ENCODE measurements around the gene C3orf20.

DNA sequence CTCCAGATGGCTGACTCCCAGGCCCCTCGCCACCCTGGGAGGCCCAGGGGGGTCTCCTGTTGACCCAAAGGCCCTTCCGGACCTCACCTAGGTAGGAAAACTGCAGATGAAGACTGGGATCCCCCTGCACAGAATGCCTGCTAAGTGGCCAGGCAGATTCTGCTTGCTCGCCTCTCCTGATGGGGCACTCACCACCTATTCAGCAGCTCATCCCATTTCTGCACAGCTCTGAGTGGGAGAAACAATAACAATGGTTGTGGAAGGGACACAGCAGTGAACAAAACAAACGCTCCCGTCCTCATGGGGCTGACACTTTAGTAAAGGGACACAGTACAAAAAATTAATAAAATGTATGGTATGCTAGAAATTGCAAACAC lies 118.9 kb downstream of the C3orf20 start:
- TF ChIP-seq, protein P1, sequence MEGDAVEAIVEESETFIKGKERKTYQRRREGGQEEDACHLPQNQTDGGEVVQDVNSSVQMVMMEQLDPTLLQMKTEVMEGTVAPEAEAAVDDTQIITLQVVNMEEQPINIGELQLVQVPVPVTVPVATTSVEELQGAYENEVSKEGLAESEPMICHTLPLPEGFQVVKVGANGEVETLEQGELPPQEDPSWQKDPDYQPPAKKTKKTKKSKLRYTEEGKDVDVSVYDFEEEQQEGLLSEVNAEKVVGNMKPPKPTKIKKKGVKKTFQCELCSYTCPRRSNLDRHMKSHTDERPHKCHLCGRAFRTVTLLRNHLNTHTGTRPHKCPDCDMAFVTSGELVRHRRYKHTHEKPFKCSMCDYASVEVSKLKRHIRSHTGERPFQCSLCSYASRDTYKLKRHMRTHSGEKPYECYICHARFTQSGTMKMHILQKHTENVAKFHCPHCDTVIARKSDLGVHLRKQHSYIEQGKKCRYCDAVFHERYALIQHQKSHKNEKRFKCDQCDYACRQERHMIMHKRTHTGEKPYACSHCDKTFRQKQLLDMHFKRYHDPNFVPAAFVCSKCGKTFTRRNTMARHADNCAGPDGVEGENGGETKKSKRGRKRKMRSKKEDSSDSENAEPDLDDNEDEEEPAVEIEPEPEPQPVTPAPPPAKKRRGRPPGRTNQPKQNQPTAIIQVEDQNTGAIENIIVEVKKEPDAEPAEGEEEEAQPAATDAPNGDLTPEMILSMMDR (IDR thresholded peaks at IDR 0.05; ENCODE audit: low read length): no peak
- TF ChIP-seq EZH2 (IDR thresholded peaks at IDR 0.05; ENCODE audit: borderline replicate concordance, low read length): no peak

All from OCI-LY1 (cell line).